GM19438 (cell line): Measurements from ENCODE around the gene SLC28A1.

ENCODE experiments used
- ATAC-seq: cut with Tn5 transposase; IDR thresholded peaks from one replicate; pipeline ENCODE4 v1.9.1; 2021; ENCODE audit warnings: low read depth; ENCODE audit not compliant: unreplicated experiment

Gene SLC28A1

GRCh38 chr15:84883466-84883865, 996 bp upstream of the SLC28A1 start:
- no peak for ATAC-seq

- no peak for ATAC-seq
These were observed 1.3 kb downstream of the SLC28A1 start for GRCh38 chr15:84885801-84886200.

GRCh38 chr15:84886211-84886983, 1.9 kb downstream of the SLC28A1 start:
- ATAC-seq = no peak

- no peak for ATAC-seq
These were observed 2.5 kb downstream of the SLC28A1 start for GRCh38 chr15:84886984-84887299.

- no peak for ATAC-seq
These were observed 3.5 kb downstream of the SLC28A1 start for GRCh38 chr15:84887938-84888337.

- no peak for ATAC-seq
These were observed 4.2 kb downstream of the SLC28A1 start for GRCh38 chr15:84888639-84889038.

- ATAC-seq = no peak
These were observed 5.0 kb downstream of the SLC28A1 start for GRCh38 chr15:84889313-84889990.

GRCh38 chr15:84889991-84890669, 5.7 kb downstream of the SLC28A1 start:
- ATAC-seq = no peak

GRCh38 chr15:84890670-84891162, 6.3 kb downstream of the SLC28A1 start:
- no peak for ATAC-seq

- no peak for ATAC-seq
These were observed 6.9 kb downstream of the SLC28A1 start for GRCh38 chr15:84891339-84891738.

GRCh38 chr15:84892786-84893307, 8.4 kb downstream of the SLC28A1 start:
- no peak for ATAC-seq

GRCh38 chr15:84893607-84894006, 9.1 kb downstream of the SLC28A1 start:
- no peak for ATAC-seq

GRCh38 chr15:84894736-84895425, 10.4 kb downstream of the SLC28A1 start:
- ATAC-seq = no peak

GRCh38 chr15:84898761-84899160, 14.3 kb downstream of the SLC28A1 start:
- ATAC-seq = no peak

GRCh38 chr15:84899750-84900149, 15.3 kb downstream of the SLC28A1 start:
- no peak for ATAC-seq

GRCh38 chr15:84901540-84901939, 17.1 kb downstream of the SLC28A1 start:
- no peak for ATAC-seq

- no peak for ATAC-seq
These were observed 19.3 kb downstream of the SLC28A1 start for GRCh38 chr15:84903751-84904150.

- ATAC-seq = no peak
These were observed 20.0 kb downstream of the SLC28A1 start for GRCh38 chr15:84904419-84904818.

GRCh38 chr15:84905016-84905916, 20.8 kb downstream of the SLC28A1 start:
- ATAC-seq = no peak

- no peak for ATAC-seq
These were observed 23.3 kb downstream of the SLC28A1 start for GRCh38 chr15:84907731-84908130.
